GM23338 (cell line): ENCODE data around the gene GPR152.

Experiments used
- CREB1 ChIP-seq: fragments of 250-450 bp; sonication (Bioruptor Pico); IDR thresholded peaks from 2 replicates; pipeline ENCODE4 v1.5.0; 2020; ENCODE audit warnings: low read depth, mild to moderate bottlenecking, moderate library complexity
- EZH2 ChIP-seq: fragments of 200-600 bp; sonication (generic); IDR thresholded peaks from one replicate; pipeline ENCODE4 v1.8.0; 2017; ENCODE audit warnings: antibody characterized with exemption, mild to moderate bottlenecking, low read depth; ENCODE audit not compliant: unreplicated experiment
- EZH2phosphoT487 ChIP-seq: fragments of 200-600 bp; sonication (generic); IDR thresholded peaks from one replicate; pipeline ENCODE4 v1.8.1; 2018; ENCODE audit warnings: antibody characterized with exemption; ENCODE audit not compliant: unreplicated experiment
- JUNB ChIP-seq: IDR thresholded peaks from one replicate; pipeline ENCODE4 v1.6.1; 2016; ENCODE audit warnings: antibody characterized with exemption; ENCODE audit not compliant: unreplicated experiment
- POLR2AphosphoS5 ChIP-seq: IDR thresholded peaks from 2 replicates; pipeline ENCODE4 v1.6.1; 2016; ENCODE audit warnings: antibody characterized with exemption, low read depth
- ZNF331 ChIP-seq: fragments of 250-450 bp; sonication (Bioruptor Pico); IDR thresholded peaks from 2 replicates; pipeline ENCODE4 v1.5.0; 2020; ENCODE audit warnings: low read depth, mild to moderate bottlenecking, moderate library complexity
- TF ChIP-seq, protein P1 (sequence below), 2 experiments: fragments of 200-600 bp in 1 of 2; sonication (generic) in 1 of 2; conservative IDR thresholded peaks; 2 replicates each; pipeline versions ENCODE4 v1.5.1 to v1.6.1; 2016 to 2017; ENCODE audit warnings: antibody characterized with exemption in 2 of 2, low read depth in 2 of 2, mild to moderate bottlenecking in 2 of 2, moderate library complexity in 1 of 2
- TF ChIP-seq, protein P2 (sequence below): IDR thresholded peaks from one replicate; pipeline ENCODE4 v1.6.1; 2018; ENCODE audit warnings: antibody characterized with exemption; ENCODE audit not compliant: unreplicated experiment

DNA sequence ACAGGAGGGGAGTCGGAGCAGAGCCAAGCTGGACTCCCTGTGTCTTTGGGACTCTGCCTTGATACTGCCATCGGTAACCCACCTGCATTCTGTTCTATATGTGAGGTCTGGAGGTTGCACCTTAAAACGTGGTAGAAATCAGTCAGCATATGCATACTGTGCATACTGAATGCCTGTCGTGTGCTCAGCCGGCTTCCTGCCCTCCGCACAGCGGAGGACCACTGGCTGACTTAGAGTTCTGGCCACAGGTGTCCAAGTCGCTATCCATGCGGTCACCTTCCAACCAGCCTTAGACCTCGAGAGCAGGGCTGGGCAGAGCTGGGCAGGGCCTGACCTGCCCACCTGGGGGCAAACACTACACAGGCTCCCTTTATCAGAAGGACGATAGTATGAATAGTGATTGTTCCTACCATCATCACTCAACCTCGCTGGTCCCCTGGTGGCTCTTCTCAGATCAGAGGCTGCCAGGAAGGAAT, 44.8 kb downstream of the GPR152 start:
- TF ChIP-seq, protein P1, sequence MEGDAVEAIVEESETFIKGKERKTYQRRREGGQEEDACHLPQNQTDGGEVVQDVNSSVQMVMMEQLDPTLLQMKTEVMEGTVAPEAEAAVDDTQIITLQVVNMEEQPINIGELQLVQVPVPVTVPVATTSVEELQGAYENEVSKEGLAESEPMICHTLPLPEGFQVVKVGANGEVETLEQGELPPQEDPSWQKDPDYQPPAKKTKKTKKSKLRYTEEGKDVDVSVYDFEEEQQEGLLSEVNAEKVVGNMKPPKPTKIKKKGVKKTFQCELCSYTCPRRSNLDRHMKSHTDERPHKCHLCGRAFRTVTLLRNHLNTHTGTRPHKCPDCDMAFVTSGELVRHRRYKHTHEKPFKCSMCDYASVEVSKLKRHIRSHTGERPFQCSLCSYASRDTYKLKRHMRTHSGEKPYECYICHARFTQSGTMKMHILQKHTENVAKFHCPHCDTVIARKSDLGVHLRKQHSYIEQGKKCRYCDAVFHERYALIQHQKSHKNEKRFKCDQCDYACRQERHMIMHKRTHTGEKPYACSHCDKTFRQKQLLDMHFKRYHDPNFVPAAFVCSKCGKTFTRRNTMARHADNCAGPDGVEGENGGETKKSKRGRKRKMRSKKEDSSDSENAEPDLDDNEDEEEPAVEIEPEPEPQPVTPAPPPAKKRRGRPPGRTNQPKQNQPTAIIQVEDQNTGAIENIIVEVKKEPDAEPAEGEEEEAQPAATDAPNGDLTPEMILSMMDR (conservative IDR thresholded peaks at IDR 0.05; ENCODE audit: low read depth in 2 of 2): no peak
- no peak for TF ChIP-seq ZNF331 (CRISPR knock-in tag)
- TF ChIP-seq EZH2phosphoT487: no peak
- no peak for TF ChIP-seq EZH2
- TF ChIP-seq POLR2AphosphoS5: no peak
- TF ChIP-seq, protein P2, sequence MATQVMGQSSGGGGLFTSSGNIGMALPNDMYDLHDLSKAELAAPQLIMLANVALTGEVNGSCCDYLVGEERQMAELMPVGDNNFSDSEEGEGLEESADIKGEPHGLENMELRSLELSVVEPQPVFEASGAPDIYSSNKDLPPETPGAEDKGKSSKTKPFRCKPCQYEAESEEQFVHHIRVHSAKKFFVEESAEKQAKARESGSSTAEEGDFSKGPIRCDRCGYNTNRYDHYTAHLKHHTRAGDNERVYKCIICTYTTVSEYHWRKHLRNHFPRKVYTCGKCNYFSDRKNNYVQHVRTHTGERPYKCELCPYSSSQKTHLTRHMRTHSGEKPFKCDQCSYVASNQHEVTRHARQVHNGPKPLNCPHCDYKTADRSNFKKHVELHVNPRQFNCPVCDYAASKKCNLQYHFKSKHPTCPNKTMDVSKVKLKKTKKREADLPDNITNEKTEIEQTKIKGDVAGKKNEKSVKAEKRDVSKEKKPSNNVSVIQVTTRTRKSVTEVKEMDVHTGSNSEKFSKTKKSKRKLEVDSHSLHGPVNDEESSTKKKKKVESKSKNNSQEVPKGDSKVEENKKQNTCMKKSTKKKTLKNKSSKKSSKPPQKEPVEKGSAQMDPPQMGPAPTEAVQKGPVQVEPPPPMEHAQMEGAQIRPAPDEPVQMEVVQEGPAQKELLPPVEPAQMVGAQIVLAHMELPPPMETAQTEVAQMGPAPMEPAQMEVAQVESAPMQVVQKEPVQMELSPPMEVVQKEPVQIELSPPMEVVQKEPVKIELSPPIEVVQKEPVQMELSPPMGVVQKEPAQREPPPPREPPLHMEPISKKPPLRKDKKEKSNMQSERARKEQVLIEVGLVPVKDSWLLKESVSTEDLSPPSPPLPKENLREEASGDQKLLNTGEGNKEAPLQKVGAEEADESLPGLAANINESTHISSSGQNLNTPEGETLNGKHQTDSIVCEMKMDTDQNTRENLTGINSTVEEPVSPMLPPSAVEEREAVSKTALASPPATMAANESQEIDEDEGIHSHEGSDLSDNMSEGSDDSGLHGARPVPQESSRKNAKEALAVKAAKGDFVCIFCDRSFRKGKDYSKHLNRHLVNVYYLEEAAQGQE: no peak
- no peak for TF ChIP-seq JUNB
- TF ChIP-seq CREB1 (CRISPR knock-in tag): no peak
